Retinal pigment epithelial cell (primary cell): Measurements from ENCODE around the gene ZNF212.
A peak's percentile ranks its signal among the peaks of the same experiment; 100 is the strongest.
"Not testable (repeated sequence)": the region's sequence is repeated elsewhere in the genome, so short reads cannot be mapped to it uniquely, and the experiment has no call there.

Experiments used
- DNase-seq: peaks from one replicate; pipeline ENCODE4 v3.0.0-alpha.2; 2010; ENCODE audit warnings: low read depth
- H3K4me3 ChIP-seq: 2 replicates; pipeline ENCODE4 v1.5.1; 2011; ENCODE audit warnings: mild to moderate bottlenecking, low read length, control low read depth, moderate library complexity
- CTCF ChIP-seq: conservative IDR thresholded peaks from 2 replicates; pipeline ENCODE4 v1.5.1; 2011; ENCODE audit warnings: low read depth, low read length, control low read depth, inconsistent platforms

ZNF212 gene

GRCh38 chr7:149261829-149262617 lies 22.6 kb downstream of the ZNF212 start, which contains the start of gene ZNF783:
Gene ZNF783, plus strand, starts transcription at chr7:149262196. Its CDS starts 138 bp downstream, at chr7:149262334.
- peak; percentile 56 for TF ChIP-seq CTCF
- DNase-seq = no peak
- H3K4me3 ChIP-seq = peak within 1 kb of the TSS; percentile 50

GRCh38 chr7:149266451-149266850 lies 27.0 kb downstream of the ZNF212 start:
- no peak overlapping the region for H3K4me3 ChIP-seq
- DNase-seq = no peak
- TF ChIP-seq CTCF = no peak

- no peak overlapping the region for H3K4me3 ChIP-seq
- TF ChIP-seq CTCF = no peak
- DNase-seq = no peak
Observed at GRCh38 chr7:149267733-149268132, 28.3 kb downstream of the ZNF212 start.

- not testable (repeated sequence) for DNase-seq, H3K4me3 ChIP-seq
Observed at GRCh38 chr7:149274424-149274823, 35.0 kb downstream of the ZNF212 start.

GRCh38 chr7:149277871-149278270 lies 38.4 kb downstream of the ZNF212 start:
- H3K4me3 ChIP-seq = no peak overlapping the region
- no peak for TF ChIP-seq CTCF
- DNase-seq = no peak

- no peak overlapping the region for H3K4me3 ChIP-seq
- no peak for DNase-seq
- no peak for TF ChIP-seq CTCF
Observed at GRCh38 chr7:149278396-149278795, 38.9 kb downstream of the ZNF212 start.

GRCh38 chr7:149279111-149279743 lies 39.8 kb downstream of the ZNF212 start:
- DNase-seq = no peak
- no peak overlapping the region for H3K4me3 ChIP-seq
- TF ChIP-seq CTCF = no peak
